SJCRH30 (cell line): ENCODE results near the gene NKX2-4. TPM values are rescaled to one million over a fixed set of nuclear protein-coding genes. Genes with fewer than 3 reads are reported as not detected.

Source experiments
- DNase-seq, 2 experiments: peaks; one replicate each; pipeline ENCODE4 v3.0.0-alpha.2; 2015 to 2020
- H3K27ac ChIP-seq: fragments of 250-450 bp; sonication (Bioruptor Pico); 2 replicates; pipeline ENCODE4 v1.5.1; 2020; ENCODE audit warnings: mild to moderate bottlenecking, moderate library complexity
- H3K27me3 ChIP-seq: fragments of 250-450 bp; sonication (Bioruptor Pico); 2 replicates; pipeline ENCODE4 v1.5.1; 2020; ENCODE audit warnings: mild to moderate bottlenecking, moderate library complexity
- H3K36me3 ChIP-seq: fragments of 250-450 bp; sonication (Bioruptor Pico); 2 replicates; pipeline ENCODE4 v1.5.1; 2020; ENCODE audit warnings: mild to moderate bottlenecking, moderate library complexity
- H3K4me1 ChIP-seq: fragments of 250-450 bp; sonication (Bioruptor Pico); 2 replicates; pipeline ENCODE4 v1.5.1; 2020; ENCODE audit warnings: mild to moderate bottlenecking, moderate library complexity
- H3K4me3 ChIP-seq: fragments of 250-450 bp; sonication (Bioruptor Pico); 2 replicates; pipeline ENCODE4 v1.5.1; 2020; ENCODE audit warnings: mild to moderate bottlenecking, moderate library complexity
- H3K9me3 ChIP-seq: fragments of 250-450 bp; sonication (Bioruptor Pico); replicated peaks from 2 replicates; pipeline ENCODE4 v1.5.1; 2020; ENCODE audit warnings: mild to moderate bottlenecking, moderate library complexity
- total RNA-seq: library from RNA; depleted of rRNA; stranded (reverse); fragments of >200 nt; shearing (Covaris generic); gene quantifications from 2 replicates; pipeline ENCODE4 v1.2.3, GENCODE V29; 2014; rRNA removed

NKX2-4 gene
- total RNA-seq, 1 experiment from 2014 or later = 3.9 TPM

- Histone ChIP-seq H3K27me3 (no peaks in the 10 kb centered on the region), H3K36me3 (peaks cover 70% of the 10 kb centered on the region), H3K27ac (no peak overlapping the region), H3K4me1 (no peaks in the 10 kb centered on the region), H3K4me3 (no peak overlapping the region), H3K9me3 (no peaks in the 10 kb centered on the region)
- no peak for DNase-seq
Measured at GRCh38 chr20:21360705-21361104, 36.6 kb downstream of the NKX2-4 start.

GRCh38 chr20:21358737-21359136 is 38.6 kb downstream of the NKX2-4 start:
- Histone ChIP-seq H3K4me3 (no peak overlapping the region), H3K27me3 (no peaks in the 10 kb centered on the region), H3K27ac (no peak overlapping the region), H3K36me3 (peaks cover 67% of the 10 kb centered on the region), H3K4me1 (no peaks in the 10 kb centered on the region), H3K9me3 (no peaks in the 10 kb centered on the region)
- DNase-seq = no peak

- Histone ChIP-seq H3K27ac (no peak overlapping the region), H3K27me3 (no peaks in the 10 kb centered on the region), H3K4me1 (no peaks in the 10 kb centered on the region), H3K4me3 (no peak overlapping the region), H3K36me3 (peaks cover 67% of the 10 kb centered on the region), H3K9me3 (no peaks in the 10 kb centered on the region)
- no peak for DNase-seq
Measured at GRCh38 chr20:21357844-21358243, 39.5 kb downstream of the NKX2-4 start.

GRCh38 chr20:21356386-21356785 is 40.9 kb downstream of the NKX2-4 start:
- Histone ChIP-seq H3K27me3 (no peaks in the 10 kb centered on the region), H3K36me3 (peaks cover 68% of the 10 kb centered on the region), H3K27ac (no peak overlapping the region), H3K4me3 (no peak overlapping the region), H3K9me3 (no peaks in the 10 kb centered on the region), H3K4me1 (no peaks in the 10 kb centered on the region)
- DNase-seq = no peak

- no peak overlapping the region for H3K27ac ChIP-seq
- no peak for DNase-seq
- H3K27me3 ChIP-seq = no peaks in the 10 kb centered on the region
- H3K4me3 ChIP-seq = no peak overlapping the region
- H3K9me3 ChIP-seq = no peaks in the 10 kb centered on the region
- peaks cover 68% of the 10 kb centered on the region for H3K36me3 ChIP-seq
- H3K4me1 ChIP-seq = no peaks in the 10 kb centered on the region
Measured at GRCh38 chr20:21355981-21356380, 41.3 kb downstream of the NKX2-4 start.

GRCh38 chr20:21353236-21353635 is 44.1 kb downstream of the NKX2-4 start:
- H3K36me3 ChIP-seq = peaks cover 69% of the 10 kb centered on the region
- no peak overlapping the region for H3K4me3 ChIP-seq
- H3K27ac ChIP-seq = no peak overlapping the region
- no peaks in the 10 kb centered on the region for H3K4me1 ChIP-seq
- DNase-seq = no peak
- no peaks in the 10 kb centered on the region for H3K27me3 ChIP-seq
- H3K9me3 ChIP-seq = no peaks in the 10 kb centered on the region

- Histone ChIP-seq H3K9me3 (no peaks in the 10 kb centered on the region), H3K36me3 (peaks cover 69% of the 10 kb centered on the region), H3K4me3 (no peak overlapping the region), H3K27ac (no peak overlapping the region), H3K4me1 (no peaks in the 10 kb centered on the region), H3K27me3 (no peaks in the 10 kb centered on the region)
- peak in 1 of 2 experiments; percentile 15 for DNase-seq
Measured at GRCh38 chr20:21352703-21353102, 44.6 kb downstream of the NKX2-4 start.

Other genes with a start within 250 kb of the NKX2-4 start
- 161 and 166 TPM in 2 replicates for gene XRN2, start 94.2 kb downstream of the NKX2-4 start, total RNA-seq
- not detected in 2 replicates for gene NKX2-2, start 116.5 kb upstream of the NKX2-4 start, total RNA-seq